ENCODE data around the gene MTMR11. TPM values are rescaled to one million over a fixed set of nuclear protein-coding genes. Genes with fewer than 3 reads are reported as not detected.
A peak's percentile ranks its signal among the peaks of the same experiment; 100 is the strongest.

MTMR11 gene
- not detected in 2 replicates for total RNA-seq (2014; rRNA removed; shearing (Covaris generic); ENCODE audit: low replicate concordance)

- Histone ChIP-seq H3K27ac (ENCODE audit: low read length) (no peak within 1 kb of the TSS), H3K79me2 (ENCODE audit: low read length) (no peaks in the 10 kb centered on the region), H3K4me1 (ENCODE audit: low read length) (peaks cover 14% of the 10 kb centered on the region), H2AFZ (ENCODE audit: low read length) (no peak within 1 kb of the TSS), H3K4me3 (ENCODE audit: low read length) (no peak within 1 kb of the TSS), H3K9me3 (ENCODE audit: low read length) (no peaks in the 10 kb centered on the region), H3K36me3 (ENCODE audit: insufficient read depth, low read length) (no peaks in the 10 kb centered on the region), H4K20me1 (ENCODE audit: insufficient read depth, low read depth, low read length) (no peaks in the 10 kb centered on the region), H3K4me2 (ENCODE audit: low read depth, low read length, poor library complexity, severe bottlenecking) (peak within 1 kb of the TSS; percentile 11), H3K9ac (ENCODE audit: low read length) (no peak within 1 kb of the TSS), H3K9me2 (replicated peaks; ENCODE audit: insufficient read depth, low read length) (no peaks in the 10 kb centered on the region), H3K27me3 (ENCODE audit: low read length) (no peaks in the 10 kb centered on the region)
- no peak for DNase-seq
Observed at GRCh38 chr1:149936170-149936991, at the start of gene MTMR11. Gene MTMR11, minus strand, starts transcription at chr1:149936879. Its CDS starts 232 bp downstream, at chr1:149936647.

GRCh38 chr1:149979972-149980540 is 43.4 kb upstream of the MTMR11 start:
- Histone ChIP-seq H2AFZ (ENCODE audit: low read length) (no peak overlapping the region), H3K4me2 (ENCODE audit: low read depth, low read length, poor library complexity, severe bottlenecking) (no peak overlapping the region), H3K4me1 (ENCODE audit: low read length) (no peaks in the 10 kb centered on the region), H3K9me2 (replicated peaks; ENCODE audit: insufficient read depth, low read length) (no peaks in the 10 kb centered on the region), H3K79me2 (ENCODE audit: low read length) (no peaks in the 10 kb centered on the region), H3K27me3 (ENCODE audit: low read length) (no peaks in the 10 kb centered on the region), H3K27ac (ENCODE audit: low read length) (no peak overlapping the region), H3K9ac (ENCODE audit: low read length) (no peak overlapping the region), H3K4me3 (ENCODE audit: low read length) (no peak overlapping the region), H3K9me3 (ENCODE audit: low read length) (no peaks in the 10 kb centered on the region), H3K36me3 (ENCODE audit: insufficient read depth, low read length) (no peaks in the 10 kb centered on the region), H4K20me1 (ENCODE audit: insufficient read depth, low read depth, low read length) (peaks cover 12% of the 10 kb centered on the region; the same call in 1 of the 2 replicates)
- DNase-seq, result no peak

DNA sequence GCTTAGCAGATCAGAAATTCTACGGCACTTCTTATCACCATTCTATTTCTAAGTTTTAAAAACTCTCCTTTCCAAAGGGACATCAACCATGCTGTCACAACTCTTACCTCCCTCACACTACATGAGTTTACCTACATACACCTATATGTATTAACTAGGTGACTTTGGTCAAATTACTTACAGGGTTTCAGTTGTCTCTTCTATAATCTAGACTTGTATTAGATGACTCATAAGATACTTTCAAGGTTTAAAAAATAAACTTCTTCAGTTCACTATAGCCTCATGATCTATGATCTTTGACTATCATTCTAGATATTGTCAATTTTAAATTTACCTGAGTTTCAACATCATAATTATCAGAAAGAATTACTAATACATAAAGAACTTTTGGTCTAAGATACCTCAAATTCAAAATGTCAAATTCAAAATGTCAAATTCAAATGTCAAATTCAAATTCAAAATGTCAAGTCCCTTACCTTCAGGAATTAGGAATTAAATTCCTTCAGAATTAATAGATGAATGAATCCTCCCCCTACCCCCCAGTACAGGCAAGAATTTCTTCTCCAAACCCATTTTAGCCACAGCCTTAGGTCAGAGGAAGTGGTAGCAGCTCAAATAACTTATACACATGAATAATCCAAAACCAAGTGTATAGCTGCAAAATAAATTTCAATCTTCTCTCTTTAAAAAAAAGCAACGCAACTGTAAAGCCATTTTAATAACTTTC is 42.7 kb upstream of the MTMR11 start:
- H3K27me3 ChIP-seq (ENCODE audit: low read length), result no peaks in the 10 kb centered on the region
- no peak overlapping the region for H3K27ac ChIP-seq (ENCODE audit: low read length)
- no peaks in the 10 kb centered on the region for H3K9me2 ChIP-seq (replicated peaks; ENCODE audit: insufficient read depth, low read length)
- peaks cover 11% of the 10 kb centered on the region; the same call in 1 of the 2 replicates for H4K20me1 ChIP-seq (ENCODE audit: insufficient read depth, low read depth, low read length)
- no peak overlapping the region for H2AFZ ChIP-seq (ENCODE audit: low read length)
- H3K4me3 ChIP-seq (ENCODE audit: low read length), result no peak overlapping the region
- H3K9ac ChIP-seq (ENCODE audit: low read length), result no peak overlapping the region
- no peaks in the 10 kb centered on the region for H3K9me3 ChIP-seq (ENCODE audit: low read length)
- H3K4me1 ChIP-seq (ENCODE audit: low read length), result no peaks in the 10 kb centered on the region
- no peaks in the 10 kb centered on the region for H3K36me3 ChIP-seq (ENCODE audit: insufficient read depth, low read length)
- H3K79me2 ChIP-seq (ENCODE audit: low read length), result no peaks in the 10 kb centered on the region
- no peak for DNase-seq
- no peak overlapping the region for H3K4me2 ChIP-seq (ENCODE audit: low read depth, low read length, poor library complexity, severe bottlenecking)

DNA sequence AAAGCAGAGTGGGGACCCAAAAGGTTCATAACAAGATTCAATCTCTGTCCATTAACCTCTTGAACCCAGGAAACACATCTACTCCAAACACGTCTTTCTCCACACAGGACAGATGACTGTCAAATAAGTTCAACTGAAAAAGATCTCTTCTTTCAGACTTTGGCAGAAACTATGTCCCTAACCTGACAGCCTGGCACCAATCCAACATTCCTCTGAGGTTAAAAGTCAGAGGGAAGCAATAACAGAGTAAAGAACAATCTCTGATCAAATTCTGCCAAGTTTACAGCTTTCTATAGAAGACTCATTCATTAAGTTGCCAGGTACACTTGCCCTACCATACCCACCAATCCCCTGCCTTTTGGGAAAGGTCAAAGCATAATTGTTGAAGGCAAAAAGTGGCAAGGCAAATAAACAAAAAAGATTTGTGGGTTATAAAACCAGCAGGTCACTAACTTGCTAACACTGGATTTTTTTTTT is 41.9 kb upstream of the MTMR11 start:
- Histone ChIP-seq H3K27ac (ENCODE audit: low read length) (no peak overlapping the region), H3K4me2 (ENCODE audit: low read depth, low read length, poor library complexity, severe bottlenecking) (no peak overlapping the region), H3K79me2 (ENCODE audit: low read length) (no peaks in the 10 kb centered on the region), H3K9ac (ENCODE audit: low read length) (no peak overlapping the region), H3K4me1 (ENCODE audit: low read length) (no peaks in the 10 kb centered on the region), H2AFZ (ENCODE audit: low read length) (no peak overlapping the region), H3K9me3 (ENCODE audit: low read length) (no peaks in the 10 kb centered on the region), H4K20me1 (ENCODE audit: insufficient read depth, low read depth, low read length) (0 out of 2 replicates have a peak, but pooled peaks cover 7% of the 10 kb centered on the region), H3K4me3 (ENCODE audit: low read length) (no peak overlapping the region), H3K36me3 (ENCODE audit: insufficient read depth, low read length) (no peaks in the 10 kb centered on the region), H3K9me2 (replicated peaks; ENCODE audit: insufficient read depth, low read length) (no peaks in the 10 kb centered on the region), H3K27me3 (ENCODE audit: low read length) (no peaks in the 10 kb centered on the region)
- no peak for DNase-seq

DNA sequence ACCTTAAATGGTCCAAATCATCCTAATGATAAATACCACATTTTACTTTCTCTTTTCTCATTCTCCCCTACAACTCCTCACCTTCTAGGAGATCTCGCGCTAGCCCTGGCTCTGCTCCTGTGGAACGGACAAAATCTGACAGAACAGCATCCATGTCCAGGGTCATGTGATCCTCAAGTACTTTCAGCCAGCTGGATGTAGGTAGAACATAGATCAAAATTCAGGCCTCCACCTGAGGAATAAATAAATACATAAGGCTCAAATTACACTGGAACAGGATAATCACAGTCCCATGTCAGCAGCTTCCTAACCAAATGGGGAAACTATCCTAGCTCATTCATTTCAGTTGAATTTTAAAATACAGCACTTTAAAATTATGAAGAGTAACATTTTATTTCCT is 40.7 kb upstream of the MTMR11 start:
- no peak overlapping the region for H2AFZ ChIP-seq (ENCODE audit: low read length)
- no peaks in the 10 kb centered on the region for H3K79me2 ChIP-seq (ENCODE audit: low read length)
- no peak overlapping the region for H3K9ac ChIP-seq (ENCODE audit: low read length)
- H3K9me2 ChIP-seq (replicated peaks; ENCODE audit: insufficient read depth, low read length), result no peaks in the 10 kb centered on the region
- H3K4me1 ChIP-seq (ENCODE audit: low read length), result no peaks in the 10 kb centered on the region
- no peak overlapping the region for H3K27ac ChIP-seq (ENCODE audit: low read length)
- H3K4me2 ChIP-seq (ENCODE audit: low read depth, low read length, poor library complexity, severe bottlenecking), result no peak overlapping the region
- no peaks in the 10 kb centered on the region for H3K9me3 ChIP-seq (ENCODE audit: low read length)
- H4K20me1 ChIP-seq (ENCODE audit: insufficient read depth, low read depth, low read length), result 0 out of 2 replicates have a peak, but pooled peaks cover under 1% of the 10 kb centered on the region
- DNase-seq, result no peak
- no peaks in the 10 kb centered on the region for H3K27me3 ChIP-seq (ENCODE audit: low read length)
- no peaks in the 10 kb centered on the region for H3K36me3 ChIP-seq (ENCODE audit: insufficient read depth, low read length)
- H3K4me3 ChIP-seq (ENCODE audit: low read length), result no peak overlapping the region

DNA sequence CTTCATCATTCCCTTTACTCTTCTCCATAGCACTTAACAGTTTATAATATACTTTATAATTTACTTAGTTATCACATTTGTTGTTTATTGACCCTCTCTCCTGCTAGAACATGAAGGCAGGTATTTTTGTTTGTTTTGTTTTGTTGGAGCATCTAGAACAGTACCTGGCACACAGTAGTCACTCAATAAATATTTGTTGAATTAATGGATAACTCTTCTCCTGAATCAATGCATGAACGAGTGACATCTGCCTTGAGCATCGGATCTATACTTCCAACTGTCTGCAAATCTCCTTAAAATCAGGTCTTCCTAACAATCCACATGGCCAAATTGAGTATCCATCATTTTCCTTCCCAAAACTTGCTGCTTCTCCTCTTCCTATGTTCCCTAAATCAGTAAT is 35.9 kb upstream of the MTMR11 start:
- Histone ChIP-seq H3K4me3 (ENCODE audit: low read length) (no peak overlapping the region), H3K79me2 (ENCODE audit: low read length) (no peaks in the 10 kb centered on the region), H3K9ac (ENCODE audit: low read length) (no peak overlapping the region), H3K27ac (ENCODE audit: low read length) (no peak overlapping the region), H2AFZ (ENCODE audit: low read length) (no peak overlapping the region), H3K9me2 (replicated peaks; ENCODE audit: insufficient read depth, low read length) (no peaks in the 10 kb centered on the region), H3K36me3 (ENCODE audit: insufficient read depth, low read length) (no peaks in the 10 kb centered on the region), H3K9me3 (ENCODE audit: low read length) (no peaks in the 10 kb centered on the region), H4K20me1 (ENCODE audit: insufficient read depth, low read depth, low read length) (no peaks in the 10 kb centered on the region), H3K4me2 (ENCODE audit: low read depth, low read length, poor library complexity, severe bottlenecking) (no peak overlapping the region), H3K4me1 (ENCODE audit: low read length) (no peaks in the 10 kb centered on the region), H3K27me3 (ENCODE audit: low read length) (no peaks in the 10 kb centered on the region)
- no peak for DNase-seq

- H2AFZ ChIP-seq (ENCODE audit: low read length), result no peak overlapping the region
- H3K9me2 ChIP-seq (replicated peaks; ENCODE audit: insufficient read depth, low read length), result no peaks in the 10 kb centered on the region
- H3K9ac ChIP-seq (ENCODE audit: low read length), result no peak overlapping the region
- no peaks in the 10 kb centered on the region for H3K27me3 ChIP-seq (ENCODE audit: low read length)
- H4K20me1 ChIP-seq (ENCODE audit: insufficient read depth, low read depth, low read length), result no peaks in the 10 kb centered on the region
- no peaks in the 10 kb centered on the region for H3K4me1 ChIP-seq (ENCODE audit: low read length)
- no peak overlapping the region for H3K4me3 ChIP-seq (ENCODE audit: low read length)
- no peak overlapping the region for H3K4me2 ChIP-seq (ENCODE audit: low read depth, low read length, poor library complexity, severe bottlenecking)
- 0 out of 2 replicates have a peak, but pooled peaks cover 3% of the 10 kb centered on the region for H3K36me3 ChIP-seq (ENCODE audit: insufficient read depth, low read length)
- H3K9me3 ChIP-seq (ENCODE audit: low read length), result no peaks in the 10 kb centered on the region
- no peak for DNase-seq
- H3K27ac ChIP-seq (ENCODE audit: low read length), result no peak overlapping the region
- no peaks in the 10 kb centered on the region for H3K79me2 ChIP-seq (ENCODE audit: low read length)
Observed at GRCh38 chr1:149967646-149968045, 31.0 kb upstream of the MTMR11 start.

GRCh38 chr1:149967041-149967440 is 30.4 kb upstream of the MTMR11 start:
- no peak for DNase-seq
- Histone ChIP-seq H4K20me1 (ENCODE audit: insufficient read depth, low read depth, low read length) (no peaks in the 10 kb centered on the region), H3K27me3 (ENCODE audit: low read length) (no peaks in the 10 kb centered on the region), H3K4me3 (ENCODE audit: low read length) (no peak overlapping the region), H3K9me3 (ENCODE audit: low read length) (no peaks in the 10 kb centered on the region), H3K9ac (ENCODE audit: low read length) (no peak overlapping the region), H3K36me3 (ENCODE audit: insufficient read depth, low read length) (0 out of 2 replicates have a peak, but pooled peaks cover 3% of the 10 kb centered on the region), H3K79me2 (ENCODE audit: low read length) (no peaks in the 10 kb centered on the region), H3K4me2 (ENCODE audit: low read depth, low read length, poor library complexity, severe bottlenecking) (no peak overlapping the region), H3K9me2 (replicated peaks; ENCODE audit: insufficient read depth, low read length) (no peaks in the 10 kb centered on the region), H3K4me1 (ENCODE audit: low read length) (0 out of 2 replicates have a peak, but pooled peaks cover 2% of the 10 kb centered on the region), H3K27ac (ENCODE audit: low read length) (no peak overlapping the region), H2AFZ (ENCODE audit: low read length) (no peak overlapping the region)
